NCI-H2107 (cell line): ENCODE results near the gene BANK1.

Experiments used
- DNase-seq: peaks from one replicate; lab custom pipeline; 2025; lab: John Stamatoyannopoulos, UW

The BANK1 gene

DNA sequence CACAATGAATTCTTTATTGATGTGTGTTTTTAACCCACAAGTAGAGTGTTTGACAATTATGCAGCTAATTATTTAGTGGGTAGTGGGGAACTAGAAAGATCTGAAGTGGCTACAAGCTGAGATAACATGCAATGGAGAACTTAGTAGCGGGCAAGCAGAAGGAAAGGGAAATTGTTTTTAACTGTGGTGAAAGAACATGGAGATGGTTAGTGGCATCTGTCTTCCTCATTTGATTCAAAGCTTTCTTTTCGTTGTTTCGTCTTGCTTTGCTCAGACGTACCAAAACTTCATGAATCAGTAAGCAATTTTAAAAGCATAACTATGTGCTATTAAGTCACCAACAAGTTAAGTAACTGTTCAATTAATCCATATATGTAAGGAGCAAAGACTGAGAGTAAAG, 169.9 kb downstream of the BANK1 start:
- DNase-seq, result no peak

GRCh38 chr4:101961144-101961543, 170.6 kb downstream of the BANK1 start:
- no peak for DNase-seq

DNA sequence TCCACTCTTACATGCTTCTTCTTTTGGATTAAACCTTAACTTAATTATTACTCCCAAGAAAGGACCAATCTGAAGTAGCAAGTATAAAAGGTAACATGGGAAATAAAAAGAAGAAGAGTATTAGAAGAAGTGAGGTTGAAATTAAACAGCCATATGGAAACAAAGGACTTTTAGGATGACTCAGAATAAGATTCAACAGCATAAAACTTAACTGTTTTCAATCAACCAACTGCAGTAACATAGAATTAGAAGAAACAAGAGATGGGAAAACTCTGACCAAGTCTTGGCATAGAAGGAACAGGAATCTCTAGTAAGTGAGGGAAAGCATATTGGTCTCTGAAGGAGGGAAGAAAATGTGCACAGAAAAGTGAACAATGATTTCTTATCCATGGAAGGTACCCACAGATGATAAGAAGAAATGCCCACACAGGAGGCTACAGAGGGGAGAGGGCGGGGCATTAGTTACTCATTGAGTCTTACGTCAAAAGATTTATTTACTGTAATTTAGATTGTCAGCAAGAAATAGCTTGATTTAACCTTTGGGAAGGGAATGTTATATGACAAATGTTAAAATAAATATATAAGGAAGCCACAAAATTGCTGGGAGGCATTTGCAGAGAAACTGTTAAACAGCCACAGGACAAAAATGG, 177.3 kb downstream of the BANK1 start:
- DNase-seq, result no peak

DNA sequence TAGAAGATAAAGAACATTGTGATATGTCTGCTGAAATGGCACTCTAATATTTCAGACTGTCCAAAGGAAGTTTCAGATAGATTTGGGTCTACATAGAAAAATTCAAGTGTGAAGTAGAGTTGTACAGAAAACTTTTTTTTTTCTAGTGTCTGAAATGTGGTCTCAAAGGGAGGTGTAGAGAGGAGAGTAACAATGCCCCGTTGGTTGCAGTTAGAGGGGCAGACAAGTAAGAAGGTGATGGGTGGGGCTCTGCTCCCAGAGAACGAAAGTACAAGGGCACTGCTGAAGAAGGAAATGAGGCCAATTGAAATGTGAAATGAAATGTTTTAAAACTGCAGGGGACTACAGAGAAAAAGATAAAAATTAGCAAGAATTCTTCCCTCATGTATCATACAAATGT, 177.8 kb downstream of the BANK1 start:
- no peak for DNase-seq

- no peak for DNase-seq
Measured at GRCh38 chr4:101969965-101970364, 179.4 kb downstream of the BANK1 start.

DNA sequence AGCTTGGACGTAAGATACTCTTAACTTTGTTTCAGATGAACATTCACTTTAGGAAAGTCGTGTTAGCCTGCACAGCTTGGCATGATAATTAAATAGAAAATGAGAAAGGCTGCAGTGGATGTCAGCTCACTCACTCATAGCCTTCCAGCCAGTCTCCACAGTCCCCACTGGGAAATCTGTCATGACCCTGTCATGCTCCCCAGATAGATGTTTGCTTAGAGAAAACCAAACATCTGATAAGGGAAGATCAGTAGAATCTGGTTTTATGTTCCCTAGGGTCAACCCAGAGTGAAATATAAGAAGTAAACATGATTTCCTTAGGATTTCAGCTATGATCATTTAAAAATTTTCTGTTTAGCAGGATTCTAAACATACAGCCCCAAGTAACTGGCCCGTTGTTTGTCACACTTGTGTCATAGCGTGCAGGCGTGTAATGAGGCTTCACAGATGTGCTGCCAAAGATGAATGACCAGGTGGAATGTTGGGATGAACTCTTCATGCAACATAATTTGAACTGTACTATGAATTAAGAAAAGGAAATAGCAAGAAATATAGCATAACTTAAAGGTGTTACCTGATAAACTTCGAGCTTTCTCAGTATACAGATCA, 180.1 kb downstream of the BANK1 start:
- no peak for DNase-seq

DNA sequence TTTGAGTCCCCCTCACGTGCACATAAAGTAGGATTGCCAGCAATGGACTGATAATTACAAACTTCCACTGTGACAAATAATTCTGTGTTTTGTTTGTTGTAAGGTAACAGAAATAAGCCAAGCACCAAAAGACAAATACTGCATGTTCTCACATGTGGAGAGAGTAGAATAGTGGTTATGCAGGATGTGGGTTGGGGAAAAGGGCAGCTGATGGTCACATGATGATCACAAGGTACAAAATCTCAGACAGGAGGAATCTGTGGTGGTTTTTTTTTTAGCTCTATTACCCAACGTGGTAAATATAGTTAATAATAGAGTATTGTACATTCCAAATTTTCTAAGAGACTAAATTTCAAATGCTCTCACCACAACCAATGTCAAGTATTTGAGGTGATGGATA, 182.3 kb downstream of the BANK1 start:
- no peak for DNase-seq

DNA sequence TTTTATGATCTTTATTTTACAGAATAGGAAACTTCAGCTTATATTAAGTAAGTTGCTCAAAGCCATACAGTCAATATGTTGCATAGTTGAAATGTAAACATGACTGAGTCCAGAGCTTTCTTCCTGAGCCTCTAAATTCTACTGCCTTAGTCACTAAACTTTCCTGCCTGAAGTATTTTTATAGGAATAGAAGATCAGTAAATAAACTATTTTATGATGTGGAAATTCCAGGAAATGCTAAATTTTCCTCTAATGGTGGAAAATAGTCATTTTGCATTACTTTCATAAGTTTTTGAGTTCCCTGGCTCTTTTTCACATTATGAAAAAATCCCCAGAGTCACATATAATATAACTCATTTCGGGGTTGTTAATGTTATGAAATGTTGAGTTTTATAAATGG, 182.8 kb downstream of the BANK1 start:
- DNase-seq, result no peak

DNA sequence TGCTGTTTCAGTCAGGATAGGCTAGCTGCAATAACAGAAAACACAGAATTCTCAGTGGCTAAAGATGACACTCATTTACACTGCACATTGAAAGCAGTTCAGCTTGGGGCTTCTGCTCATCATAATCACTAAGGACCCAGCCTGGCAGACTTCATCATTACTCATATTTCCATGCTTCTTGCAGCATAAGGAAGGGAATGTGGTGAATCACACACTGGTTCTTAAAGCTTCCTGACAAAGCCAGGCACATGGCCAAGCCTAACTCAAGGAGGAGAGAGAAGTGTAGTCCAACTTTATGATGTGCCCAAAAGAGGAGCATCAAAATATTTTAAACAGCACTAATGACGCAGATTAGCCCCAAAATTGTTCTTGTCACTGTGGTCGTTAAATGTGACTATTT, 186.5 kb downstream of the BANK1 start:
- no peak for DNase-seq

DNA sequence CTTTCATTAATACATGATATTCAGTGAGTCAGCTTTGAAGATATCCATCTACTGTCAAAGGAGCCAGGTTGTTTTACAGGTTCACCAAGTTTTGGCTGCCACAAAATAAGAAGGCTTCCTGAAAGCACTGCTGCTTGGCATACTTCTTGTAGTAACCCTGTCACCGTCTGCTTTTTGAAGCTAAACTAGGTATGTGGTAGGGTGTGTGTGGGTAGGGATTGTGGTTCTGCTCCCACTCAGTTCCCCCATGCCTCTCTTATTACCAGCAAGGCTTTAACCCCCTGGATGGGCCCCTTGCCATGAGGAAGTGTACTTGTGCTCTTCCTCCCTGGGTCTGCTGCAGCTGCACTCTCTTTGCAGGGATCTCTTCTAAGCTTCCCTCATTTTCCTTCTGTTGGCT, 191.2 kb downstream of the BANK1 start:
- no peak for DNase-seq

DNA sequence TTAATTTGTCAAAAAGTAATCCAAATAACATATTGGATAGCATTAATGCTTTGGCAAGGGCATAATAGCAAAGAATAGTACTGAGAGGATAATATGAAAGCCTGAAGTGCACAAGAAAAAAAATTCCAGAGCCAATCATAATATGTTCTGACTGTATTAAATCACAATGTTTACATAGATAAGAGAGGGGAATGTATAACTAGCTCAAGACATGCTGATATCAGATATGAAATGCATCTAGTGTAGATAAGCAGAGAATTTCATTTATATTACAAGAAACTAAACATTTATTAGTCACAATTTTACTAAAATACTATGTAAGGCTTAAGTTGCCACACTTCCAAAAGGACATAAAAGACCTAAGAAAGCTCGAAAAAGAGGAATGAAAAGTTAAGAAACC, 193.3 kb downstream of the BANK1 start:
- DNase-seq, result no peak

DNA sequence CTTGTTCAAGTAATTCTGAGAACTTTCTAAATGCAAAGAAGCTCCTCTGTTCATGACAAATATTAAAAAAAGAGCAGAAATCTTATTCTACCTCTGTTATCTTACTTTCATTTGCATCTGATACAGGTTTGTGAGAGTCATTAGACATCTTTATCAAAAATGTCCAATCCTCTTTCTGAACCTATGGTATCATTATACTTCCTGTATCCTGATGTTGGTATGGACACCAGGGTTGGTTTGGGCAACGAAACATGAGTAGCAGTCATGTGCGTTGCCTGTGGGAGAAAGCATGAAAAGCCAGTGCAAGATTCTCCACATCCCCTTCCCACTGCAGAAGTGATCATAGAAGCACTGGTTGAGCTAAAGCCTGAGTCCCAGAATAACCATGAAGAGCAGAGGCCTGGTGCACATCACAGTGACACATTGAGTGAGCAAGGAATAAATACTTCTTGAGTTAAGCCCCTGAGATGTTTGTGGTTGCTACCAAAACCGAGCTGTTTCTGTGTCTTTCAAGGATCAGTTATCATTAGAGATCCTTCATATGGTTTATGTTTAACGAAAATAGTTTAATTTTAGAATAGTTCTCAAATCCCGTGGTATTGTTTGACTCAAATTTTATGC, 197.2 kb downstream of the BANK1 start:
- no peak for DNase-seq

GRCh38 chr4:101989551-101989950, 199.0 kb downstream of the BANK1 start:
- DNase-seq, result no peak

DNA sequence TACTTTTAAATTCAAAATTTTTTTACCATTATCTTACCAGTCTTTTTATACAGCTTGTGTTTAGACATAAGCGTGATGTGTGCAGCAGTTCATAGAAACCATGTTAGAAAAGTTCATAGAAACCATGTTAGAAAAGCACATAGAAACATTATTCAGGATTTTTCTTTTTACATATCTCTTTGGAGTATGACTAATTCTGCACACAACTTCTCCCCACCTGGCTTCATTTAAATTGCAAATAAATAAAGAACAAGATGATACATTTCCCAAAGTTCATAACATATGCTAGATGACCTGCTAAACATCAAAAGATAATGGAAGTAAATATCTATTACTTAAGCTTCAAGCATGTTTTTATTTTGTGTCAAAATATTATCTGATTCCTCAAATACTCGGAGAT, 201.9 kb downstream of the BANK1 start:
- no peak for DNase-seq

DNA sequence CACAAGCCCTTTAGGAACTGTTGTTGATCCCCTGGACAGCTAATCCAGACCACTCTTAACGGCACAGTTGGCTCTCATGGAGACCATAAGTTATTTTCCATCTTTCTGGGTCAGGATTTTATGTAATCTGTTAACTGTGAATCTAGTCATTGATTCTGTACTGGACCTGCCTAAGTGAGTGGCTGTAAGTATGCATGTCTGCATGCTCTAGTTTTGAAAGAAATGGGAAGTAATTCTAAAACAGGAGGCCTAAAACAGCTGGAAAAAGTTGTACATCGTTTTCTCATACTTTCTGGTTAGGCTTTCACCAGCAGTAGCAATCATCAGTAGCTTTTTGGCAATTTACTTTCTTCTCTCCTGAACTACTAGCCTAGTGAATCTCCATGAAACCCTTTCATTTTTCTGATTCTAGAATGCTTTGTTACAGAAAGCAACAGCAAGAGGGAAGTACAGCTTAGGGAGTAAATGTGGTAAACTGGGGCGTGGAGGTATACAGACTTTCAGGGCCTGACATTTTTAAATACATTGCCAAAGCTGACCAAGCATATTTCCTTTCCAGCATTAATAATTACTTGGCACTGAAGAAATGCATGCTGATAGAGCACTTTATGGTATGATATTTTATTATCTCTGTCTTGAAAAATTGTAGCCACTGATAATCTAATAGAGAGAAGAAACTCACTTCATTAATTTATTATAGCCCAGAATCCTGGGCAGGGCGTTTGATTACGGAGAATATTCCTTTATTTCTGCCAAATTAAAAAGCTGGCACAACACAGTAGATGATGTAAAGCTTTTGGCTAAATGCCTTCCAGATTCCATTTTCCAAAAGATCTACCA, 202.7 kb downstream of the BANK1 start:
- DNase-seq, result no peak

DNA sequence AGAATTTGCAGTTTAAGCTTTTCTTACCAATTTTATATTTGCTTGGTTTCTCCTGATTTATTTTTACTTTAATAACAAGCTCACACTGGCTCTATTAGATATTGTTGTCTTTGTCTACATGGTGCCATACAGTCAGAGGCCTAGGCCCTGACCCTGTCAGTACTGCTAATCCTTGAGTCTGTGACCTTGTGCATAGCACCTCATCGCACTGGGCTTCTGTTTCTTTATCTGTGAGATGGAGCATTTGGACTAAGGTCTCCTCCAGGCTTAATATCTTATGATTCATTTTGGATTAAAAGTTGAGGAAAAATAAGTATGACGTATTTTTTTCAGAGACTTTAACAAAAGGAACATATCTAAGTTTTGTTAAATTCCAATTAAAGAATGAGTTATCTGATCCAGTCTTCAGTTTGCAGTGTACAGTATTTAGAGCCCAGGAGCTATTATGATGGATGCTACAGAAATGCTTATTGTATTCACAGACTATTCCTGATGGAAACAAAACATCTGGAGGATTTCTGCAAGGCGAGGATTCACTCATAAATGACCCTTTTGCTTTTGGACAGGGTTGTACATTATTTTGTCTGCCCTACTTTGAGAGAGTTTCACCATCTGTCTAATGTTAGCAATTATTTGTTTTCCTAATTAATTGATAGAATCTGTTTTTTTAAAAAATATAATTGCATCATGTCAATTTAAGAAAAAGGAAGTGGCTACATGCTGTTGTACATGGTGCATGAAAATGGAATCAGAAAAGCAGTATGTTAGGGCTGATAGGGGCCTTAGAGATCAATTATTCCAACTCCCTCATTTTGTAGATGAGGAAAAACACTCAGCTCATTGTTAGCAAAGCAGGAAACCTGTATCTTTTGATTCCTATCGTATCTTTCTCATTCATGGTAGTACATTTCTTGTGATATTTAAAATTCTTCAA, 203.6 kb downstream of the BANK1 start:
- DNase-seq, result no peak

DNA sequence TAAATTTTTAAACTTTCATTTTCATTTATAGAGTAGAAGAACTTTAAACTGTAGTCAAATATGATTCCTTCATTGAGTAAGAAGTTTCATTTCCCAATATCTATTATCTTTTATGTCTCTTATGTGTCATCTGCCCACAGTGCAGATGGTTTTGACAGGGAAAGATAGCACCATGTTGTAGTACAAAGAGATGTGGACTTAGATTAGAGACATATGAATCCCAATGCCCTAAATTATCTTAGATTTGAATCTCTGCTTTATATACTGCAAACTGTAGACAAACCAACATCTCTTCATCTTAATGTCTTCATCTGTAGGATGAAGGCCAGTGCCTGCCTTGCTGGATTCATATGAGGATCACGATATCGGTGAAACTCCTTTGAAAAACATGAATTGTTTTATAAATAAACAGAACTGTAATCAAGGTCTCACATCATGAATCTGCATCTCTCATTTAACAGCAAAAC, 217.5 kb downstream of the BANK1 start:
- DNase-seq, result no peak

GRCh38 chr4:102008711-102009110, 218.2 kb downstream of the BANK1 start:
- no peak for DNase-seq

DNA sequence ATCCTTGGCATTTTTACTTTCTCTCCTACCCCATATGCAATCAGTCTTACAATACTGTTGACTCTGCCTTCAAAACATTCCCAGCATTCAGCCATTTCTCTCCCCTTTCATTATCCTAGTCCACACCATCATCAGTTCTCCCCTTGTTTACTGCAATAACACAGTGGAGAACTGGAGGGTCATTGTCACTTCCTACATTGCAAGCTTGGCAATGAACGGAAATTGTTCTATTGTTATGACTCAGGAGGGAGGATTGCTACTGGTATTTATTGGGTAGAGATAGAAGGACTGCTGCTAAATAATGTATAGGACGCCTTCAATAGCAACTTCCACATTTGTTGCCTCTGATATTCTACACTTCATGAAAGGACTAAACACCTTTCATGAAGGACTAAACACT, 231.8 kb downstream of the BANK1 start:
- DNase-seq, result no peak

DNA sequence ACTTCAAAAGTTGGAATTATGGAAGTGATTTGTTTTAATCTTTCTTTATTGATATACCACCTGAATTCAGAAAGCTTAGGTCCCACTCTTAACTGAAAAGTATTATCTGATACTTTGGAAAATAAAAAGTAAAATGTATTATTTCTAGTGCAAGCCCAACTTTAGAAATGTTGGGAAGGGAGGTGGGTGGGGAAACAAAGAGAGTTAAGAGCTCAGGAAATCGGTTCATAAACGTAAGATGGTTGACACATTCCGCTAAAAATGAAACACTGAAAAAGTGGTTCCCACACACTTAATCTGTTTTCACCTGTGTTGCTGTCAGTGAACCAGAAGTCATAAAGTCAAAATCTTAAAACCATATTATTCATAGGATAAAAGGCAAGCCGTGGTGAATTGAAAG, 237.4 kb downstream of the BANK1 start:
- DNase-seq, result no peak

DNA sequence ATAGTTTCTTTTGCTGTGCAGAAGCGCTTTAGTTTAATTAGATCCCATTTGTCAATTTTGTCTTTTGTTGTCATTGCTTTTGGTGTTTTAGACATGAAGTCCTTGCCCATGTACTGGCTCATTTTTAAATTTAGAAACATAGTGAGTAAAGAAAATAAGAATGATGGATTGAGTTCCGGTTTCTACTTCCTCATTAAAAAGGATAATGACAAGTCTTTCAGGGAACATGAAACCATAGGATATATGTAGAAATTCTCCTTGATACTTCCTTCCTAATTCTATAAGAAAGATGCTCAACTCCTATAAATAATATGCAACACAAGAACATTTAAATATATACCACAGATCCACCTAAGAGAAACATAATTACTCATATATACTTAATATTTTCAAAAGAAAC, 240.9 kb downstream of the BANK1 start:
- DNase-seq, result no peak

DNA sequence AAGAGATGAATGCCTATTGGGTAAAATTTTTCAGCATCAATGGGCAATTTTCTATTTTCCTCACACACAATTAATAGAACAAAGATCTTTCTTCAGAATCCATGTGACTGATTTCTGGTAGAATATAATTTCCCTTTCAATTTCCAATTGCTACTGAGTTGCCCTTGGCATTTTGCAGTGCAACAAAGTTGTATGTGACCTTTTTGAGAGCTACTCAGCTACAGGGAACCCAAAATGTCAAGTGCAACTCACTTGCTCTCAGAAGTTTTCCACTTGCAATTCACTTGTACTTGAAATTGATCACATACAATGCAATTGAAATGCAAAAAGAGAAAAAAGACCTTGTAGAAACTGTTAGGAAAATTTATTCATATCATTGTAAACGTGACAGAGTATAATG, 245.5 kb downstream of the BANK1 start:
- no peak for DNase-seq
